Liver (tissue), 9 donors: ENCODE measurements around the gene BACH2. TPM values are rescaled to one million over a fixed set of nuclear protein-coding genes. Genes with fewer than 3 reads are reported as not detected.

Experiments
- DNase-seq: peaks from one replicate; pipeline ENCODE4 v3.0.0-alpha.2; 2017; ENCODE audit warnings: low spot score
- H3K27ac ChIP-seq, 2 donors: one replicate each; pipeline ENCODE4 v1.7.0; 2013; ENCODE audit warnings: inconsistent platforms in 2 of 2, low read length in 2 of 2, control low read depth in 1 of 2, low read depth in 1 of 2, mild to moderate bottlenecking in 1 of 2
- H3K27me3 ChIP-seq, 4 donors: one replicate each; pipeline versions ENCODE4 v1.6.1 to v1.7.0; 2013; ENCODE audit warnings: low read length in 3 of 4, inconsistent platforms in 1 of 4, mild to moderate bottlenecking in 1 of 4, moderate library complexity in 1 of 4; ENCODE audit not compliant: control insufficient read depth in 4 of 4, insufficient read depth in 4 of 4
- H3K36me3 ChIP-seq, 4 donors: one replicate each; pipeline versions ENCODE4 v1.6.1 to v1.7.0; 2013; ENCODE audit warnings: low read length in 3 of 4, mild to moderate bottlenecking in 3 of 4, low read depth in 1 of 4, moderate library complexity in 1 of 4; ENCODE audit not compliant: control insufficient read depth in 4 of 4, insufficient read depth in 3 of 4
- H3K4me1 ChIP-seq, 4 donors: one replicate each; pipeline versions ENCODE4 v1.6.1 to v1.7.0; 2013; ENCODE audit warnings: low read length in 3 of 4, mild to moderate bottlenecking in 3 of 4, moderate library complexity in 1 of 4; ENCODE audit not compliant: control insufficient read depth in 4 of 4, insufficient read depth in 4 of 4
- H3K4me3 ChIP-seq, 3 donors: one replicate each; pipeline versions ENCODE4 v1.6.1 to v1.7.0; 2013; ENCODE audit warnings: low read length in 3 of 3, control low read depth in 1 of 3, low read depth in 1 of 3, mild to moderate bottlenecking in 1 of 3
- H3K9ac ChIP-seq, 2 donors: one replicate each; pipeline ENCODE4 v1.7.0; 2013; ENCODE audit warnings: low read length in 2 of 2, mild to moderate bottlenecking in 2 of 2, moderate library complexity in 2 of 2, control low read depth in 1 of 2, low read depth in 1 of 2
- H3K9me3 ChIP-seq, 4 donors: one replicate each; pipeline versions ENCODE4 v1.6.1 to v1.7.0; 2013; ENCODE audit warnings: low read length in 3 of 4; ENCODE audit not compliant: control insufficient read depth in 4 of 4
- ATF3 ChIP-seq: IDR thresholded peaks from 2 replicates; pipeline ENCODE4 v1.6.1; 2016; ENCODE audit warnings: antibody characterized with exemption
- EGR1 ChIP-seq, 2 donors: IDR thresholded peaks; 2 replicates each; pipeline ENCODE4 v1.6.1; 2016 to 2018; ENCODE audit warnings: antibody characterized with exemption in 2 of 2, low read depth in 2 of 2
- FOXA1 ChIP-seq: IDR thresholded peaks from 2 replicates; pipeline ENCODE4 v1.6.1; 2016; ENCODE audit warnings: antibody characterized with exemption
- FOXA2 ChIP-seq: IDR thresholded peaks from 2 replicates; pipeline ENCODE4 v1.6.1; 2016; ENCODE audit warnings: antibody characterized with exemption
- GABPA ChIP-seq, 2 donors: IDR thresholded peaks in 1 of 2; conservative IDR thresholded peaks in 1 of 2; 2 replicates each; pipeline ENCODE4 v1.6.1; 2016; ENCODE audit warnings: antibody characterized with exemption in 2 of 2, mild to moderate bottlenecking in 1 of 2, moderate library complexity in 1 of 2
- HNF4A ChIP-seq, 2 donors: conservative IDR thresholded peaks; 2 replicates each; pipeline ENCODE4 v1.6.1; 2016; ENCODE audit warnings: antibody characterized with exemption in 2 of 2, mild to moderate bottlenecking in 2 of 2
- HNF4G ChIP-seq: IDR thresholded peaks from 2 replicates; pipeline ENCODE4 v1.6.1; 2016; ENCODE audit warnings: antibody characterized with exemption
- JUND ChIP-seq, 2 donors: IDR thresholded peaks; 2 replicates each; pipeline ENCODE4 v1.6.1; 2016; ENCODE audit warnings: antibody characterized with exemption in 2 of 2
- NR2F2 ChIP-seq: IDR thresholded peaks from 2 replicates; pipeline ENCODE4 v1.6.1; 2016; ENCODE audit warnings: antibody characterized with exemption
- RAD21 ChIP-seq, 2 donors: IDR thresholded peaks; 2 replicates each; pipeline ENCODE4 v1.6.1; 2016; ENCODE audit warnings: antibody characterized with exemption in 2 of 2, mild to moderate bottlenecking in 2 of 2
- REST ChIP-seq: IDR thresholded peaks from 2 replicates; pipeline ENCODE4 v1.6.1; 2016; ENCODE audit warnings: antibody characterized with exemption, mild to moderate bottlenecking
- RXRA ChIP-seq, 2 donors: IDR thresholded peaks; 2 replicates each; pipeline ENCODE4 v1.6.1; 2017 to 2018; ENCODE audit warnings: antibody characterized with exemption in 2 of 2, mild to moderate bottlenecking in 1 of 2
- SP1 ChIP-seq: IDR thresholded peaks from 2 replicates; pipeline ENCODE4 v1.6.1; 2018; ENCODE audit warnings: antibody characterized with exemption, mild to moderate bottlenecking
- TAF1 ChIP-seq: conservative IDR thresholded peaks from 2 replicates; pipeline ENCODE4 v1.6.1; 2016; ENCODE audit warnings: antibody characterized with exemption, mild to moderate bottlenecking
- YY1 ChIP-seq: IDR thresholded peaks from 2 replicates; pipeline ENCODE4 v1.6.1; 2016; ENCODE audit warnings: antibody characterized with exemption, mild to moderate bottlenecking
- WGBS: extraction: QIAGEN DNeasy Blood & Tissue Kit; methylation state at CpG from one replicate; pipeline ENCODE4 v1.1.7; 2013; 5-methylcytosine and 5-hydroxymethylcytosine counted together
- polyA plus RNA-seq, 2 donors: library from polyadenylated mRNA; stranded (reverse) in 1 of 2; unstranded in 1 of 2; fragments of 200-250 nt in 1 of 2; fragments of >200 nt in 1 of 2; fragmentation: Nextera tagmentation in 1 of 2; extraction: Ambion mirVana in 1 of 2; gene quantifications; one replicate each; pipeline versions ENCODE4 v1.2.1 to v1.2.3, GENCODE V29; 2013 to 2015
- total RNA-seq, 2 donors: library from RNA; depleted of rRNA; stranded (reverse); fragments of >200 nt; gene quantifications; one replicate each; pipeline ENCODE4 v1.2.3, GENCODE V29; 2014
- TF ChIP-seq, protein P1 (sequence below): IDR thresholded peaks from 2 replicates; pipeline ENCODE4 v1.6.1; 2016; ENCODE audit warnings: antibody characterized with exemption
- donor health status: healthy.
- donor health status: healthy.
- donor health status: healthy.
- donor health status: healthy.
- donor health status: healthy.

BACH2 gene
- total and polyA plus RNA-seq, 4 donors, result 1.9 to 3.7 (median 1.9) TPM

DNA sequence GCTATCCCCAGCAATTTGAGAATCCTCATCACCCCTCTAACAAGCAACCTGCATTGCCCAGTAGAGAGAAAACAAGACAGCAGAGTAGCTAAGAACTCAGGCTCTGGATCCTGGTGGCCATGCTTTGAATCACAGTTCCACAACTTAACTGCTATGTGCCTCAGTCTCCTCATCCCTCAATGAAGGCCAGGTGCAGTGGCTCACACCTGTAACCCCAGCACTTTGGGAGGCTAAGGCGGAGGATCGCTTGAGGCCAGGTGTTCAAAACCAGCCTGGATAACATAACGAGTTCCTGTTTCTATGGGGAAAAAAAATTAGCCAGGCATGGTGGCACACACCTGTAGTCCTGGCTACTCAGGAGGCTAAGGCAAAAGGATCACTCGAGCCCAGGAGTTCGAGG is 23.7 kb downstream of the BACH2 start:
- Histone ChIP-seq H3K9ac (no peak overlapping the region), H3K27ac (no peak overlapping the region), H3K27me3 (no peaks in the 10 kb centered on the region), H3K9me3 (no peaks in the 10 kb centered on the region), H3K4me1 (no peaks in the 10 kb centered on the region), H3K4me3 (no peak overlapping the region), H3K36me3 (no peaks in the 10 kb centered on the region)
- no peak for TF ChIP-seq JUND (IDR thresholded peaks at IDR 0.05)
- no peak for TF ChIP-seq ATF3
- DNase-seq, result no peak
- WGBS, result 96% methylated on average over 5 of the region's 5 CpGs

- Histone ChIP-seq H3K36me3 (no peaks in the 10 kb centered on the region), H3K27ac (no peak overlapping the region), H3K27me3 (no peaks in the 10 kb centered on the region), H3K4me3 (no peak overlapping the region), H3K9me3 (no peaks in the 10 kb centered on the region), H3K9ac (no peak overlapping the region), H3K4me1 (no peaks in the 10 kb centered on the region)
- 76% methylated on average over 7 of the region's 7 CpGs for WGBS
- DNase-seq, result no peak
- TF ChIP-seq FOXA2 (no peak), RXRA (IDR thresholded peaks at IDR 0.05) (no peak), EGR1 (IDR thresholded peaks at IDR 0.05; ENCODE audit: low read depth in 2 of 2) (no peak), REST (no peak), SP1 (no peak), HNF4G (no peak), HNF4A (conservative IDR thresholded peaks at IDR 0.05) (no peak), GABPA (IDR thresholded peaks at IDR 0.05 in 1 of 2, conservative IDR thresholded peaks at IDR 0.05 in 1 of 2) (no peak)
These were observed 24.8 kb downstream of the BACH2 start for GRCh38 chr6:90271831-90272230.

DNA sequence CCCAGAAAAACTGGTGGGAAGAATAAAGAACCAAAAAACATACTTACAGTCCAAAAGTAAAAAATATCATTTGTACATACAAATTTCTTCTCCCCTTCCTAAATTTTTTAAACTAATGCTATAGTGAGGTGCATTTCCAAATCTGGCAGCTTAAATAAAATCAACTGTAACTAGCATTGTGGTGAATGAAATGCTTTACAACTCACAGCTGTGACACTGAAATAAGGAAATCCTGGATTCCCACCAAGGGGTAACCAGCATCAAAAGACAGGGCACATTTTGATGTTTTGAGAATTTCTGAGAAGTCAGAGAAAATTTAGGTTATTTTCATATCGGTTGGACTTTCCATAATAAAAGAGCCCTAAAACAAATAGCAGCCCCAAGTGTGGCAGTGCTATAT is 27.3 kb downstream of the BACH2 start:
- no peaks in the 10 kb centered on the region for H3K9me3 ChIP-seq
- H3K36me3 ChIP-seq, result peaks cover 0 to 2% (median 0%) of the 10 kb centered on the region in 4 donors
- TF ChIP-seq REST (no peak), NR2F2 (no peak), YY1 (no peak), FOXA1 (no peak), JUND (IDR thresholded peaks at IDR 0.05) (no peak), RAD21 (IDR thresholded peaks at IDR 0.05) (no peak), TAF1 (no peak), EGR1 (IDR thresholded peaks at IDR 0.05; ENCODE audit: low read depth in 2 of 2) (no peak), SP1 (no peak)
- TF ChIP-seq, protein P1, sequence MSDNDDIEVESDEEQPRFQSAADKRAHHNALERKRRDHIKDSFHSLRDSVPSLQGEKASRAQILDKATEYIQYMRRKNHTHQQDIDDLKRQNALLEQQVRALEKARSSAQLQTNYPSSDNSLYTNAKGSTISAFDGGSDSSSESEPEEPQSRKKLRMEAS, result no peak
- no peak overlapping the region for H3K27ac ChIP-seq
- WGBS, result 95% methylated on average over 1 of the region's 1 CpG
- no peaks in the 10 kb centered on the region for H3K4me1 ChIP-seq
- no peak overlapping the region for H3K9ac ChIP-seq
- DNase-seq, result no peak
- H3K4me3 ChIP-seq, result no peak overlapping the region
- no peaks in the 10 kb centered on the region for H3K27me3 ChIP-seq
